Stimulated activated CD4-positive, alpha-beta T cell treated with anti-CD3 and anti-CD28 coated beads, Interleukin-1b, Interleukin-23, amount 100 ng/mL, for 48 hours (primary cell): ENCODE data around the gene EDIL3.

Experiments
- DNase-seq: peaks from one replicate; pipeline ENCODE4 v3.0.0-alpha.2; 2020

The EDIL3 gene

DNA sequence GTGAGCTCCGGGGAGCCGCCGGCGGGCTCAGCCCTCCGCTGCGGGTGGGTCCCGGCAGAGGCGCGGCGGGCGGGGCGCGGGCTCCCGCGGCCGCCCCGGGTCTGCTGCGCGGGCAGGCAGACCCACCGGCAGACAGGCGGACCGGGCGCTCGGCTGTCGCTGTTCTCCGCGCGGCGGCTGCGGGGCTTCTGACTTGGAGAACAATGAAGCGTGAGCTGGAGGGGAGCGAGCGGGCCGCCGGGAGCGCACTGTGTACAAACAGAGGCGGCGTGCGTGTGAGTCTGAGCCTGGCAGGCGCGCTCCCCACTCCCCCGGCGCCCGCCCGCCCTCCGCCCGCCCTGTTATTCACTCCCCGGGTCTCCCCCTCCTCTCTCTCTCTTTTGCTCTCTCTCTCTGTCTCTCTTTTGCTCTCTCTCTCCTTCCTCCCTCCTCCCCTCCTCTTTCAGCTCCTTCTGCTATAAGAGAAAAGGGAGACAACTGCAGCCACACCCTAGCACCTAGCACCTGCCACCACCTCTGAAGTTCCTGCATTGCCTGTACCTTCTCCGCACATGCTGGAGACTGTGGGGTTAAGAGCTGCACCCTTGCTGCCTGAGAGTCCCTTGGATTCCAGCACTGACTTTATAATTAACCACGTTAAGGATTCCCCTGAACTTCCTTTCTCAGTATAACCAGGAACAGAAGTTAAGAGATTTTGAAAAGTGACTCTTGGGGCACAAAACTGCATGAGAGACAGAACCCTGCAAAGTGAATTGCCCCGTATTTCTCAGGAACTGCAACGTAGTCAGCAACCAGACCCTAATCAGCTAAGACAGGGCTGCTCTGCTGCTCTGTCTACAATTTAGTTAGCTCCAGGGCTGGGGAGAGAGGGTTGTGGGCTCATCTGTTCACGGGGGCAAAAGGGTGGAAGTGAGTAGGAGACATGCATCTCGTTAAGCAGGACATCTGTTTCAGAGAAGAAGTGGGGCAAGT is at the start of gene EDIL3:
TSS of gene EDIL3 (minus strand) at position 277 of the 972 bp plus-strand sequence. CDS start 506 bp downstream, outside the sequence.
- no peak for DNase-seq

DNA sequence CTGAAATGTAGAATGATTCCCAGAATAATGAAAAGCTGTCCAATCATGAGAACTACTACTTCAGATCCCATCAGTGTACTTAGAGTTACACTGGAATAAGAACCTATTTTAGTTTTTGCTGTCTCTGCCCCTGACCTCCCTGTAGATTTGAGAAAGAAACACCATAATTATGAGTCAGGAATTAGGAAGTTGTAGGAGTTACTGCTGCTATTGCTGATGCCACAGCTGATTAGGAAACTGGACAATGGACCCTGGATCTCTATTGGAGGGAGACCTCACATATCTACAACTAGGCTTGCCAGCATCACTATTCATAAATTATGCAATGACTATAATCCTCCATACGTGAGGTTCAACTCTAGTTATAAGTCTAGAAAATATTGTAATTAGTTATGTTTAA is 48.8 kb upstream of the EDIL3 start:
- no peak for DNase-seq

DNA sequence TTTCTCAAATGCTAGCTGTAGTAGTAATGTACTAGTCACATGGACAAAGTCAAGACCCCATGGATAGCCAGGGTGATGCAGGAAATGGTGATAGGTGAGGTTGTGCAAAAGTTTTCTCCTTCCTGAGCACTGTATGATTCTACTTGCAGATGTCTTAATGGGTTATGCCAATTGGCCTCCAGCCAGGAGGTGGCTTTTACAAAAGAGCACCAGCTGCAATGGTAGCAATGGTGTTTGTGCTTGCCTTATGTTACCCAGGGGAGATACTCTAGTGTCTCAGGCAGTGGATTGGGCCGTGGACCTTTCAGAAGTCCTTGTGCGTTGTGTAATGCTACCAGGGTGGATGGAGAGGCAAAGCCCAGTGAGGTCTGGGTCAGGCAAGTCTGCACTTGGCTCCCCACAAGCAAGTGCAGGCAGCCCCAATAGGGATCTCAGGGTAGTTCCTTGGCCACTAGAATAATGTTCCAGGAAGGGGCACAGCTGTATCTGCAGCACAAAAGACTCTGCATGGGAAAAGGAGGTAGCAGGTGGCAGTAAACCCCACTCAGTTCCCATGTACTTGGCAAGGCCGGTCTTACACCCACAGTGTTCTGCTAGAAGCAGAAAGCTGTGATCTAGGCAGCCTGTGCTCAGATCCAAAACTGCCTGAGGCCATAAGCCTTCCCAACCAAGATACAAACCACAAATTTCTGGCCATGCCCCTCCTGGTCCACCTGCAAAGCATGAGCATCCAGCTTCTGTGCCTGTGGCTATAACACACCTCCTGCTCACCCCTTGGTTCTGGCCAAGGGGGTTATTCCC is 46.4 kb upstream of the EDIL3 start:
- DNase-seq = no peak

GRCh38 chr5:84430079-84430478 is 45.4 kb upstream of the EDIL3 start:
- no peak for DNase-seq

- DNase-seq = no peak
These were observed 40.7 kb upstream of the EDIL3 start for GRCh38 chr5:84425365-84425881.

- DNase-seq = no peak
These were observed 35.1 kb upstream of the EDIL3 start for GRCh38 chr5:84419742-84420141.

DNA sequence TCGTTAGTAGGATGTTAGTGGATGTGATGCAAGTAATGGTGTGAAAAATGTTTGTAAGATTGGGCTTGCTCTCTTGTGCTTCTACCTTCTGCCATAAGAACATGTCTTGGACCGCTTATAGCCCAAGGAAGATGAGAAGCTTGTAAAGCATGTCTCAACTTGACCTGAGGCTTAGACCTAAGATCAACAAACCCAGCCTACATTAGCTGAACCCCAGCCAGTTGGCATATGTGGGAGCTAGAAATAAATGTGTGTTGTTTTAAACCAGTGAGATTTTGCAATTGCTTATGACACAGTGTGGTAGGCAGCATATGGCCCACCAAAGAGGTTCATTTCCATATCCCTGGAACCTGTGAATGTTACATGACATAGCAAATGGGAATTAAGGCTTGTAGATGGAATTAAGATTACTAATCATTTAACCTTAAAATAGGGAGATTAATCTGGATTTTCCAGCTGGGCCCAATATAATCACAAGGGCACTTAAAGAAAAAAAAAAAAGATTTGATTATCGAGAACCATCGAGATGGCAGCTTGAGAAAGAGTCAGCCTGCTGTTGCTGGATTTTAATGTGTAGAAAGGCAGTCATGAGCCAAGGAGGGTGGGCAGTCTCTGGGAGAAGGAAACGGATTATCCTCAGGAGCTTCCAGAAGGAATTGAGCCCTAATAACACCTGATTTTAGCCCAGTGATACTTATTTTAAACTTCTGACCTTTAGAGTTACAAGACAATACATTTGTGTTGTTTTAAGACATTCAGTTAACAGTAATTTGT is 27.3 kb upstream of the EDIL3 start:
- no peak for DNase-seq

- no peak for DNase-seq
These were observed 21.4 kb upstream of the EDIL3 start for GRCh38 chr5:84406111-84406510.

DNA sequence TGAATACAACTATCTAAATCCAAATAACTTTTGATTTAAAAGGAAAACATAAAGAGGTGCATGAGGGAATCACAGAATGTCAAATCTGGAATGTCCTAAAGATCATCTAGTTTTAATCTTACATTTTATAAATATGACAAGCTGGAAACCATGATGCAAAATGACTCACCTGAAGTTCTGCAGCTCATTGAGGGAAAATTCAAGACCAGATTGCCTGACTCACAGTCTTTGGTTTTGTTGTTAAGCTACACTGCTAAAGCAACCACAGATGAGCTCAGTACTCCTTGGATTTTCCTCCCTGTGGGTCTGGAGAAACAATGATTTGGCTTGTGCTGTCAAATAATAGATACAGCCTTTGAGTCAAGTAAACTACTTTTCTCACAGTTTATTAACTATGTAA is 19.1 kb upstream of the EDIL3 start:
- DNase-seq = no peak

- DNase-seq = no peak
These were observed 12.7 kb upstream of the EDIL3 start for GRCh38 chr5:84397385-84397784.

GRCh38 chr5:84393969-84394368 is 9.3 kb upstream of the EDIL3 start:
- no peak for DNase-seq

DNA sequence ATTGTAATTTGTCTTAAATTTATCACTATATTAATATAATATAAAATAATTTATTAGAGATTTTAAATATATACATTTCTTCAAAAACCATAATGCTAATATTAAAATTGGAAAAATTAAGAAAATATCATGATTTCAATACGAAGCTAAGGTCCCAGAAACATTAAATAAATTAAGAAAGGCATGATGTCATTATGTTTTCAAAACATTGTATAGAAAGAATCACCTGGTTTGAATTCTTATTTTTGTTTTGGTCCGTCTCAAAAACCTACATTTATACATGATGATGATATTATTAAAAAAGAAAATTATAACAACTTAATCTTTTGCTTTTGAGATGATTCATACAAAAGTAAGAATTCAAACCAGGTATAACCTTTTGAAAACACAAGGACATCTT is 8.2 kb upstream of the EDIL3 start:
- no peak for DNase-seq

DNA sequence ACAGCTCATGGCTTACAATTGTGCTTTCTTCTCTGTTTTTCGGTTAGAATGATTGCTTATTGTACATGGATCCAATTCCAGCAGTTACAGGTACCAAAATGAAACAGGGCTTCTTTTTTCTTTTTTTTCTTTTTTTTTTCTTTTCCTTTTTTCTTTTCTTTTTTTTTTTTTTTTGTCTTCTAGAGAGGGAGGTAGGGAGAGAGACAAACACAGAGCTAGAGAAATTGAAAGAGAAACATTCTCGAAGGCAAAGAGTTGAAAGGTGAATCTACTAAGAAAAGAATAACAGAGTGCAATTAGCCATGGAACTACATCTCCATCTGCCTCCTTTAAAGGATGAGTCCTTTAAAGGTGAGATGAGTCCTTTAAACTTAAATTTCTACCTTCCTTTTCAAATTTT is 1.0 kb upstream of the EDIL3 start:
- DNase-seq = no peak

DNA sequence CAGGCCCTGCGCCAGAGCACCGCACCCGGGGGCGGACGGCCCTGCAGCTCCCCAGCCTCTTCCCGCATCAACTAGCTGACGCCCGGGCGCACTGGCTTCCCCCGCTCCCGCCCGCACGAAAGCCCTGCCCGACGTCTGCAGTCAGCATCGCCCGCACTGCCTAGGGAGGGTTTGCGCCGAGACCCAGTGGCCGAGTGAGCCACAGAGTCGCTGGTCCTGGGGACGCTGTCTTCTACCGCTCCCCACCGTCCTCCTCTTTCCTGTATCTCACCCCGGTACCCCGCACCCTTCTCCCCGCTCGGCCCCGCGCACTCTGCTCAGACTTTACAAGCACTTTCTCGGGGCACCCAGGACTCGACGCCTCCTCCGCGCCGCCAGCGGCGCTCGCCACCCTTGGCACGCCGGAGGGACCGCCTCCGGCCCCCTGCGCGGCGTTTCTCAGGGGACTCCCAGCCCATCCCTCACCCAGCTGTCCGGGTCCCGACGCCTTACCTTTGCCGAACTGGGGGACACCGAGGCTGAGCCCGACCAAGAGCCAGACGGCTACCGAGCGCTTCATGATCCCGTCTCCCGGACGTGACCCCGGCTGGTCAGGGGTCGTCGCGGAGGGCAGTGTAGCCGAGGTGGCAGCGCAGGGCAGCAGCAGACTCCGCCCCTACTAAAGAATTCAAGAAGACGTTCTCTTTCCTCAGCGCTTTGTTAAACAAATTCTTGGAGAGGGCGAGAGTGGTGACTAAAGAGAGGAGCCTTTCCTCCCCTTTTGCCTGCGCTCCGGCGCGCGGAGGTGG is 670 bp downstream of the EDIL3 start:
- no peak for DNase-seq

- no peak for DNase-seq
These were observed 1.3 kb downstream of the EDIL3 start for GRCh38 chr5:84383296-84383815.

GRCh38 chr5:84382363-84383295 is 2.1 kb downstream of the EDIL3 start:
- DNase-seq = no peak

- DNase-seq = no peak
These were observed 2.9 kb downstream of the EDIL3 start for GRCh38 chr5:84381502-84382362.

DNA sequence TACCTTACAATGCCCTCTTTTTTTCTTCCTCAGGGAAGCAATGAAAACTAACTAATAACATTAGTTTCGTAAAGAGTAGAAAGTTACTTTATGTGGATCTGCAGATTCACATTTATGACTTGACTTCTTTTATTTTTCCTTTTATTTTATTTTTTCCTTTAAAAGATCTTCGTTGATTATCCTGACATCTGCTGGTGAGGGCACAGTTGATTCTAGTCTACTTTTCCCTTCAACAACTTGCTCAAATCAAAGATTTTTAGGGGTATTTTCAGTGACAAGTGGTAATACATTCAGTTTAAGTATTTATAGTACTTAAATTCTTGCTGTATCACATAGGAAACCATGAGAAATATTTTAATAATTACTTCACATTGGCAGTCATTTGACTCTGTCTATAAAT is 4.9 kb downstream of the EDIL3 start:
- no peak for DNase-seq

- DNase-seq = no peak
These were observed 5.7 kb downstream of the EDIL3 start for GRCh38 chr5:84378961-84379360.

DNA sequence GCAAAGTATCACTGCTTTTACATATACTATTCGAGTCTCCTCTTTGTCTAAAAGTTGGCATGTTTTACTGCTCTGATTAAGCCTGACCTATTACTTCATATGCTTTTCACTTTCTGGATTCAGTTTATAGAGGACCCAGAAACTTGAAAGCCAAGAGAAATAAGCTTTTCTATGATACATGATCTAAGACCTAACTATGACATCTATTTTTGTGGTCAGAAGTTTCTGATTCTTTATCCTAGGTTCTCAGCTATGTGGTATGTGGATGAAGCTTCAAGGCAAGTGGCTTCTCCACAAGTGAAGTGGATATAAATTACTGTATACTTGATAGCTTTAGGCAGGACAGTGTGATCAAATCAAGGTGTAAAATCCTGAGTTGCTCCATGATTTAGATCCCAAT is 6.3 kb downstream of the EDIL3 start:
- DNase-seq = no peak
